Cortex of kidney (tissue), 1 donor: ENCODE data around the gene TMEM145.
A peak's percentile ranks its signal among the peaks of the same experiment; 100 is the strongest.
"Not testable (repeated sequence)": the region's sequence is repeated elsewhere in the genome, so short reads cannot be mapped to it uniquely, and the experiment has no call there.

Experiments
- DNase-seq: peaks from one replicate; lab custom pipeline; 2025; lab: John Stamatoyannopoulos, UW

Gene TMEM145

GRCh38 chr19:42313096-42313839 is at the start of gene TMEM145:
TSS of gene TMEM145 (plus strand) at chr19:42313309. CDS start at chr19:42313377, 68 bp downstream.
- no peak for DNase-seq

DNA sequence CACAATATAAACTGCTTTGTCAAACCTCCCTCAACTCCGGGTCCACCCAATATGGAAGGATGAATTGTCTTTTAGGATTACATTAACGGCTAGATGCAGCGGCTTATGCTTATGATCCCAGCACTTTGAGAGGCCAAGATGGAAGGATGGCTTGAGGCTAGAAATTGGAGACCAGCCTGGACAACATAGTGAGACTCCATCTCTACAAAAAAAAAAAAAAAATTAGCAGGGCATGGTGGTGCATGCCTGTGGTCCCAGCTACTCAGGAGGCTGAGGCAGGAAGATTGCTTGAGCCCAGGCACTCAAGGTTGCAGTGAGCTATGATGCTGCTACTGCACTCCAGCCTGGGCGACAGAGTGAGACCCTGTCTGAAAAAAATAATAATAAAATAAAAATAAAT is 47.0 kb upstream of the TMEM145 start:
- not testable (repeated sequence) for DNase-seq

DNA sequence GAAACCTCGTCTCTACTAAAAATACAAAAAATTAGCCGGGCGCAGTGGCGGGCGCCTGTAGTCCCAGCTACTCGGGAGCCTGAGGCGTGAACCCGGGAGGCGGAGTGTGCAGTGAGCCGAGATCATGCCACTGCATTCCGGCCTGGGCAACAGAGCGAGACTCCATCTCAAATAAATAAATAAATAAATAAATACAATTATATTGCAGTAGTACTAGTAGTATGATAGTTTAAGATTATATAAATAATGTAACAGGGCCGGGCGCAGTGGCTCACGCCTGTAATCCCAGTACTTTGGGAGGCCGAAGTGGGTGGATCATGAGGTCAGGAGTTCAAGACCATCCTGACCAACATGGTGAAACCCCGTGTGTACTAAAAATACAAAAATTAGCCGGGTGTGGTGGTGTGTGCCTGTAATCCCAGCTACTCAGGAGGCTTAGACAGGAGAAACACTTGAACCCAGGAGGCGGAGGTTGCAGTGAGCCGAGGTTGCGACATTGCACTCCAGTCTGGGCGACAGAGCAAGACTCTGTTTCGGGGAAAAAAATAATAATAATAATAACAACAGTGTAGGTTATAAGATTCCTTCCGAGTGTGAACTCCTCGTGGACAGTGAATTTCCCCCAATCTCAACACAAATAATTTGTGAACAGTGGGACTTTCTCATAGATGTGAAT is 46.0 kb upstream of the TMEM145 start:
- not testable (repeated sequence) for DNase-seq

- no peak for DNase-seq
These were observed 45.4 kb upstream of the TMEM145 start for GRCh38 chr19:42267644-42268141.

DNA sequence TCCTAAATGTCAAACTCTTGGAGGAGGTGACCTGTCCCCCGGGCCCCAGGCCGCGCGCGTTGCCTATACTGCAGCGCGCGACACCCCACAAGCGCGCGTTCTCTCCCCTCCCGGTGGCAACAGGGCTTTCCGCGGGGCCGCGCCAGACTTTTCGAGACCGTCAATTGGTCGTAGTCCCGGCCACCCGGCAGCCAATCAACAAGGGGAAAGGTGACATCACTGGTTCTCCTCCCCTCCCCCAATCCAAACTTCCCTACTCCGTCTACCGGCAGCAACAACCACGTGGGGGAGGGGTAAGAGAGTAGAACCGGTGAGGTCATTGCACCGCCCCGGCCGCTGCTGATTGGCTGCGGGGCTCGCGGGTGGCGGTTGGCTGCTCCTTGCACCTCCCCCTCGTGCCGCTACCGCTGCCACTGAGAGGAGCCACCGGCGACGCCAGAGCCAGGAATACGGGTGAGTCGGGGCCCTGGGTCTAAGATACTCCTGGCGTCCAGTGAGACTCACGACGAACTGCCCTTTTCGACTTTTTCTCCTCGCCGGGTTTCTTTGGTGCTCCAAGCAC is 44.9 kb upstream of the TMEM145 start:
- DNase-seq = no peak

DNA sequence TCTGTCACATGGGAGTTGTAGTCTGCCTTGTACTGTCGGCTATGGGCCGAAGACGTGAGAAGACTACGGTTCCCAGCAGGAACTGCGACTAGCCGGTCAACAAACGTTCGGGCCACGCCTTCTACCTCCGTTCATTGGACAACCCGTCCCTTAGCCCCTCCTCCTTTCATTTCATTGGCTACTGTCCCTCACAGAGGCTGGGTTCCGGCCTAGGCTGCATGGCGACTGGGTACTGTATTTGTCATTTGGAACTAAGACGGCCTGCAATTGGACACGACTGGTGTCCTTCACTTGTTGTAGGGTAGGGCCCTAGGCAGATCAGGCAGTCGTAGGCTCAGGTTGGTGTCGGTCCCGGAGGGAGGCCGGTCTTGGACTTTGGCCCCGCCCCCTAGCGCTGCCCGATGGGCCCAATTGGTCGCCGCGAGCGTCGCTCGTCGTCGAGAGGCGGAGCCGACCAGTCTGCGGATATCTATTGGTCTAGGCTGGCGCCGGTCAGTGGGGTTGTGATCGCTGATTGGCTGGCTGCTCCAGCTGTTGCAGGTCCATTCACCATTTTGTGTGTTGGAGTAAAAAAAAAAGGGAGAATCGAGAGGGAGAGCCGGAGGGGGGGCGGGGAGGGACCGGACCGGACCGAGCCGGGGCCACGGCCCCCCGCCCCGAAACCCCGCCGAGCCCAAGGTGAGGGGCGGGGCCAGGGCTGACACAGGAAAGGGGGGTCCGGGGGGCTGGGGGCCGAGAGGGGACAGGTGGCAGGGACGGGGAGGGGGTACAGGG is 44.2 kb upstream of the TMEM145 start, which contains the start of gene CIC:
CIC (plus strand) TSS at position 549 of the 774 bp plus-strand sequence. CDS start 2,532 bp downstream, outside the sequence.
- peak; percentile 63 for DNase-seq

DNA sequence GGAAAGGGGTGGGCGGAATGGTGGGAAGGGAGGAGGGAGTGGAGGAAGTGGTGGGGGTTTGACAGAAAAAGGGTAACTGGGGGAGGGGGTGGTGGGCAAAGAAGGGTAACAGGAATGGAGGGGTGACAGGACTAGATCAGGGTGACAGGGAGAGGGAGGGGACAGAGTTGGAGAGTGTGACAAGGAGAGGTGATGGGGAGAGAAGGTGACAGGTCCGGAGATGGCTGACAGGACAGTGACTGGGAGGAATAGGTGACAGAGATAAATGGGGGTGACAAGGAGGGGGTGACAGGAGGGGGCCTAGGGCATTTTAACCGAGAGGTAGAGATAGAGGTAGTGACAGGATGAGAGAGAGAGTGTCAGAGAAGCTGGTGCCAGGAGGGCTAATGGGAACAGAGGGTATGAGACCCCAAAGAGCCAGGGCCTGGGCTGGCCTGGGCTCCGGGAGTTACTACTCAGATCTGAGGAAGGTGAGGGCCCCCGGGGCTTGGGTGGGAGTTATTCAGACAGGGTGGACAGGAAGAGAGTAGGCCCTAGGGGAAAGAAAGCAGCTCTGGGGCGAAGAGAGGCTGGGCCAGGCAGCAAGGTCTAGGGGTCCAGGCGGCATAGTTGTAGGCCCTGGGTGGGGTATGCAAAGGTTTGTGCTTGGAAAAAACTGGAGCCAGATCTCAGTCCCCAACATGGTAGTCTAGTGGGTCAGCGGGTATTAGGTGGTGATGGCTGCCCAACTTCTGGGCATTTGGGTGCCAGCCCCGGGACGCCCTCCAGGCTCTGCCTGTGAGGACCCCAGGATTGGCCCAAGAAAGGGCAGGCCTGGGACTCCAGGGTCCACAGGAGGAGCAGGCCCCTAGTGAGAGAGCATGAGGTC is 43.4 kb upstream of the TMEM145 start:
- DNase-seq = no peak

- DNase-seq = no peak
These were observed 42.6 kb upstream of the TMEM145 start for GRCh38 chr19:42270346-42271044.

GRCh38 chr19:42271045-42271419 is 42.1 kb upstream of the TMEM145 start:
- no peak for DNase-seq

DNA sequence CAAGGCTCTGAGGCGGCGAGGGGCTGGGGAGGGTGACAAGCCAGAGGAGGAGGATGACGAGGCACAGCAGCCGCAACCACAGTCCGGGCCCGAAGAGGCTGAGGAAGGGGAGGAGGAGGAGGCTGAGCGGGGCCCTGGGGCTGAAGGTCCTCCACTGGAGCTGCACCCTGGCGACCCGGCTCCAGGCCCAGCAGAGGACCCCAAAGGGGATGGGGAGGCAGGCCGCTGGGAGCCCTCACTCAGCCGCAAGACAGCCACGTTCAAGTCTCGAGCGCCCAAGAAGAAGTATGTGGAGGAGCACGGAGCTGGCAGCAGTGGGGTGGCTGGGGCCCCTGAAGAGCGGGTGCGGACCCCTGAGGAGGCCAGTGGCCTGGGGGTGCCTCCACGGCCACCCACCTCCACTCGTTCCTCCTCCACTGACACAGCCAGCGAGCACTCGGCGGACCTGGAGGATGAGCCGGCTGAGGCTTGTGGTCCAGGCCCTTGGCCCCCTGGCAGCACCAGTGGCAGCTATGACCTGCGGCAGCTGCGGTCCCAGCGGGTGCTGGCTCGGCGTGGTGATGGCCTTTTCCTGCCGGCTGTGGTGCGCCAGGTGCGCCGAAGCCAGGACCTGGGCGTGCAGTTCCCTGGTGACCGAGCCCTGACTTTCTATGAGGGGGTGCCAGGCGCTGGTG is 41.1 kb upstream of the TMEM145 start:
- DNase-seq = no peak

DNA sequence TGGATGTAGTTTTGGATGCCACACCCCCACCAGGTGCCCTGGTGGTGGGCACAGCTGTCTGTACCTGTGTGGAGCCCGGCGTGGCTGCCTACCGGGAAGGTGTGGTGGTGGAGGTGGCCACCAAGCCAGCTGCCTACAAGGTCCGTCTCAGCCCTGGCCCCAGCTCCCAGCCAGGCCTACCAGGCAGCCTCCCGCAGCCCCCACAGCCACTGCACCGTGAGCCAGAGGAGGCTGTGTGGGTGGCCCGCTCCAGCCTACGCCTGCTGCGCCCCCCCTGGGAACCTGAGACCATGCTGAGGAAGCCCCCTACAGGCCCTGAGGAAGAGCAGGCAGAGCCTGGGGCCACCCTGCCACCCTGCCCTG is 40.6 kb upstream of the TMEM145 start:
- no peak for DNase-seq

DNA sequence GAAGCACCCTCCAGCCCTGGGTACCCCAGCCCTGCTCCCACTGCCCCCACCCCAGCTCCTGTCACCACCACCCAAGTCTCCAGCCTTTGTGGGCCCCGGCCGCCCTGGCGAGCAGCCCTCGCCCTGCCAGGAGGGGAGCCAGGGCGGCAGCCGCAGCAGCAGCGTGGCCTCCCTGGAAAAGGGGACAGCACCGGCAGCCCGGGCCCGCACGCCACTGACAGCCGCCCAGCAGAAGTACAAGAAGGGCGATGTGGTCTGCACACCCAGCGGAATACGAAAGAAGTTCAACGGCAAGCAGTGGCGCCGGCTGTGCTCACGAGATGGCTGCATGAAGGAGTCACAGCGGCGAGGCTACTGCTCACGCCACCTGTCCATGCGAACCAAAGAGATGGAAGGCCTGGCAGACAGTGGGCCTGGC is 40.1 kb upstream of the TMEM145 start:
- no peak for DNase-seq

GRCh38 chr19:42273407-42274064 is 39.6 kb upstream of the TMEM145 start:
- no peak for DNase-seq

DNA sequence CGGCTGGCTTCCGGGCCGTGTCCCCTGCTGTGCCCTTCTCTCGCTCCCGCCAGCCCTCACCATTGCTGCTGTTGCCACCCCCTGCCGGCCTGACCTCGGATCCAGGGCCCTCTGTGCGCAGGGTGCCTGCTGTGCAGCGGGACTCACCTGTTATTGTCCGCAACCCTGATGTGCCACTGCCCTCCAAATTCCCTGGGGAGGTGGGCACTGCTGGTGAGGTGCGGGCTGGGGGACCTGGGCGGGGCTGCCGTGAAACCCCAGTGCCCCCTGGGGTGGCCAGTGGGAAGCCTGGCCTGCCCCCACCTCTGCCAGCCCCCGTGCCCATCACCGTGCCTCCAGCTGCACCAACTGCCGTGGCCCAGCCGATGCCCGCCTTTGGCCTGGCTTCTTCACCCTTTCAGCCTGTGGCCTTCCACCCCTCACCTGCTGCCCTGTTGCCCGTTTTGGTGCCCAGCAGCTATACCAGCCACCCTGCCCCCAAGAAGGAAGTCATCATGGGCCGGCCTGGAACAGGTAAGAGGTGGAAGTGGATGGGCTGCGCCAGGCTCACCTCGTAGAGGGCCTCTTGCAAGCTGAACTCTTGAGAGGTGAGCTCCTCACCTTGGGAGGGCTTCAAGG is 38.9 kb upstream of the TMEM145 start:
- no peak for DNase-seq

DNA sequence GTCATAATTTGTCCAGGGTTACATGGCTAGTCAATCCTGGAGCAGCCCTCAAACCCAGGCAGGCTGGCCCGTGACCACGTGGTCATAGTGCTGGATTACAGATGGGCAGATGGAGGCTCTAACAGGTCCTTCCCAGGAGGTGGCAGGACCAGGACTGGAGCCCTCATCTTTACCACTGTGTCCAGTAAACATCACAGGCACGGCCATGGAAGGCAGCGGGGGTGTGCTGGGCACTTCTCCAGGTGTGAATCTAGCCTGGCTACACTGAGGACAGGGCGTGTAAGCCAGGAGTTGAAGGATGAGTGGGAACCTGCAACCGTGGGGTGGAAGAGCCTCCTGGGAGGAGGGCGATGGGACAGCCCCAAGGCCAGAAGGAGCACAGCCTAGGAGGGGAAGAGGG is 38.0 kb upstream of the TMEM145 start:
- no peak for DNase-seq

DNA sequence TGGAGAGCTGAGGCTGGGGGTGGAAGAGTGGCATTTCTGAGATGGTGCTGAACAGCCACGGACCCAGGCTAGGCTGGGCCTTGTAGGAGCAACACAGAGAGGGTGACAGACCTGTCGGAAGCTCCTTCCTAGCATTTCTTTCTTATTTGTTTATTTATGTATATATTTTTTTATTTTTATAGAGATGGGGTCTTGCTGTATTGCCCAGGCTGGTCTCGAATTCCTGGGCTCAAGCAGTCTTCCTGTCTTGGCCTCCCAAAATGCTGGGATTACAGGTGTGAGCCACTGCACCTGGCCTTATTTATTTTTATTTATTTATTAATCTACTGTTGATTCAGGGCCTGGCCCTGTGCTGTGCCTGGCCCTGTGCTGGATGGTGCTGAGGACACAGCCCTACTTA is 37.6 kb upstream of the TMEM145 start:
- no peak for DNase-seq

GRCh38 chr19:42276284-42276683 is 36.8 kb upstream of the TMEM145 start:
- DNase-seq = no peak

DNA sequence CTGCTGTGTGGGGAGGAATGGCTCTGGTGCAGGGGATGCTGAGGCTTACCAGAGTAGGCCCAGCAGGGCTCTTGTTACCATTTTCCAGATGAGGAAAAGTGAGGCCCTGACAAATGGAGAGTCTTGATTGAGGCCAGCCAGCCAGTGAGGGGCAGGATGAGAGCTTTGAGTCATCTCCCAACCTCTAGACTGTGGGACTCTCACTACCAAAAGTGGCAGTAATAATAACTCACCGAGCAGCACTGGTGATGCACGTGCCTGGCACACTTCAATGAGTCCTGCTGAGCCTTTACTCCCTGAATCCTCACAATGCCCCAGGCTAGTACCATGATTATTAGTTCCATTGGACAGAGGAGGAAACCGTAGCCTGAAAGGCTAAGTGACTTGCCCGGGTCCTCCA is 36.3 kb upstream of the TMEM145 start:
- DNase-seq = no peak

DNA sequence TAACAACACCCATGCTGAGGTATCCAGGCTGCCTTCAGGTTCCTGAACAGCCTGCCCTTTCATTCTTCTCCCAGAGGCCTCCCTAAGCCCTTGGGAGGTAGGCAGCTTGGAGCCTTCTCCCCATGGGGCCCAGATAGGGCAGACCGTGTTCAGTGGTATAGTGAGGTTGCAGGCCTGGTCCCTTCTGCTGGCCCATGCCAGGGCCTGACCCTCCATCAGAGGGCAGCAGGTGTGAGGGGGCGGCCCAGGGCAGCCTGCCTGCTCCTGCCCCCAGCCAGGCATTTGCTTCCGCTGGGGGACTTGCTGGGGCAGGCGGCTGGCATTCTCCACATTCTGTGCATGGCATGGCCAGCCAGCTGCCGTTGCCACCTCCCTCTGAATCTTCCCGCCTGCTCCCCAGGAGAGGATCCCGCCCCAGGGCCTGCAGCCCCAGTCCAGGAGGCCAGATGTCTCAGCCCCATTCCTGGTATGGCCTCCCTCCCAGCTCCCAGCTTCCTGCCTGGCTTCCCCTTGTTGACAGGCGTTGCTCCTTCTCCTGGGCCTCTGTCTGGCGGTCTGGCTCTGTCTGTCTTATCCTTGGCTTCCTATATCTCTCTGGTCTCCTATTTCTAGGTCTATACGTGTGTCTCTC is 35.2 kb upstream of the TMEM145 start:
- no peak for DNase-seq
